Neural cell (in vitro differentiated cells): ENCODE results near the gene MAGI1. TPM values are rescaled to one million over a fixed set of nuclear protein-coding genes. Genes with fewer than 3 reads are reported as not detected.

Experiments
- H2AFZ ChIP-seq: fragments of 200-600, 300-800 bp; sonication (generic), shearing (Covaris generic); 2 replicates; pipeline ENCODE4 v1.6.0; 2014; ENCODE audit warnings: low read depth, mild to moderate bottlenecking, antibody characterized with exemption, low read length, moderate library complexity
- H3F3A ChIP-seq: fragments of 200-600 bp; shearing (Covaris generic); 2 replicates; pipeline ENCODE4 v1.6.1; 2016; ENCODE audit warnings: mild to moderate bottlenecking, moderate library complexity, mixed read lengths, antibody characterized with exemption, low read length; ENCODE audit not compliant: insufficient read depth, poor library complexity, severe bottlenecking
- H3K27ac ChIP-seq: fragments of 200-600, 300-800 bp; sonication (generic), shearing (Covaris generic); 2 replicates; pipeline ENCODE4 v1.5.1; 2014; ENCODE audit warnings: mild to moderate bottlenecking, low read length, moderate library complexity
- H3K27me3 ChIP-seq: fragments of 300-800, 200-600 bp; sonication (generic), shearing (Covaris generic); 2 replicates; pipeline ENCODE4 v1.6.0; 2014; ENCODE audit warnings: mild to moderate bottlenecking, low read depth, low read length, moderate library complexity; ENCODE audit not compliant: insufficient read depth
- H3K36me3 ChIP-seq: fragments of 300-800, 200-600 bp; sonication (generic), shearing (Covaris generic); 2 replicates; pipeline ENCODE4 v1.5.1; 2014; ENCODE audit warnings: mild to moderate bottlenecking, antibody characterized with exemption, low read length, moderate library complexity; ENCODE audit not compliant: insufficient read depth
- H3K4me2 ChIP-seq: fragments of 300-800, 200-600 bp; sonication (generic), shearing (Covaris generic); 2 replicates; pipeline ENCODE4 v1.6.0; 2014; ENCODE audit warnings: mild to moderate bottlenecking, low read length
- H3K4me3 ChIP-seq: fragments of 300-800, 200-600 bp; sonication (generic), shearing (Covaris generic); 2 replicates; pipeline ENCODE4 v1.5.1; 2014; ENCODE audit warnings: mild to moderate bottlenecking, low read length, moderate library complexity
- H3K79me2 ChIP-seq: fragments of 200-600 bp; shearing (Covaris generic); replicated peaks from 2 replicates; pipeline ENCODE4 v1.6.0; 2014; ENCODE audit warnings: mild to moderate bottlenecking, low read length, moderate library complexity; ENCODE audit not compliant: insufficient read depth
- H3K9ac ChIP-seq: fragments of 300-800, 200-600 bp; sonication (generic), shearing (Covaris generic); 2 replicates; pipeline ENCODE4 v1.6.1; 2016; ENCODE audit warnings: mild to moderate bottlenecking, low read length, mixed read lengths
- H3K9me2 ChIP-seq: fragments of 200-600 bp; shearing (Covaris generic); 2 replicates; pipeline ENCODE4 v1.6.1; 2016; ENCODE audit warnings: mild to moderate bottlenecking, low read length, mixed read lengths; ENCODE audit not compliant: insufficient read depth
- H3K9me3 ChIP-seq: fragments of 200-600, 300-800 bp; sonication (generic), shearing (Covaris generic); 2 replicates; pipeline ENCODE4 v1.6.1; 2016; ENCODE audit warnings: mild to moderate bottlenecking, mixed run types, low read length, moderate library complexity, mixed read lengths
- H4K20me1 ChIP-seq: fragments of 200-600 bp; shearing (Covaris generic); 2 replicates; pipeline ENCODE4 v1.6.1; 2016; ENCODE audit warnings: mild to moderate bottlenecking, mixed run types; ENCODE audit not compliant: insufficient read depth
- CTCF ChIP-seq: fragments of 450-650 bp; IDR thresholded peaks from 2 replicates; pipeline ENCODE4 v1.5.1; 2014; ENCODE audit warnings: antibody characterized with exemption, mild to moderate bottlenecking, moderate library complexity; ENCODE audit not compliant: poor library complexity, severe bottlenecking
- EP300 ChIP-seq: fragments of 450-650 bp; conservative IDR thresholded peaks from 2 replicates; pipeline ENCODE4 v1.6.1; 2014; ENCODE audit warnings: antibody characterized with exemption, mild to moderate bottlenecking, moderate library complexity; ENCODE audit not compliant: poor library complexity, severe bottlenecking
- EZH2 ChIP-seq: fragments of 200-600, 300-800 bp; shearing (Covaris generic), sonication (generic); IDR thresholded peaks from 2 replicates; pipeline ENCODE4 v1.6.1; 2014; ENCODE audit warnings: antibody characterized with exemption, low read length, borderline replicate concordance, mild to moderate bottlenecking; ENCODE audit not compliant: insufficient read depth, poor library complexity, severe bottlenecking
- MXI1 ChIP-seq: fragments of 450-650 bp; conservative IDR thresholded peaks from 2 replicates; pipeline ENCODE4 v1.6.1; 2014; ENCODE audit warnings: antibody characterized with exemption, mild to moderate bottlenecking; ENCODE audit not compliant: poor library complexity, severe bottlenecking
- POLR2AphosphoS5 ChIP-seq: IDR thresholded peaks from 2 replicates; pipeline ENCODE4 v1.6.1; 2012
- RAD21 ChIP-seq: fragments of 450-650 bp; conservative IDR thresholded peaks from 2 replicates; pipeline ENCODE4 v1.6.1; 2014; ENCODE audit warnings: antibody characterized with exemption, mild to moderate bottlenecking, moderate library complexity
- REST ChIP-seq: IDR thresholded peaks from 2 replicates; pipeline ENCODE4 v1.6.1; 2012; ENCODE audit warnings: borderline replicate concordance
- SMC3 ChIP-seq: fragments of 450-650 bp; conservative IDR thresholded peaks from 2 replicates; pipeline ENCODE4 v1.6.1; 2014; ENCODE audit warnings: antibody characterized with exemption, mild to moderate bottlenecking, moderate library complexity; ENCODE audit not compliant: poor library complexity
- TAF1 ChIP-seq: IDR thresholded peaks from 2 replicates; pipeline ENCODE4 v1.6.1; 2012; ENCODE audit warnings: low read depth
- polyA plus RNA-seq: library from polyadenylated mRNA; depleted of rRNA; stranded (reverse); fragments of >200 nt; gene quantifications from 2 replicates; pipeline ENCODE4 v1.2.3, GENCODE V29; 2014

MAGI1 gene
- polyA plus RNA-seq, 1 donor from 2014 or later, result 44.7 TPM

- H3K9me2 ChIP-seq, result no peaks in the 10 kb centered on the region
- no peaks in the 10 kb centered on the region for H3F3A ChIP-seq
- no peaks in the 10 kb centered on the region for H3K36me3 ChIP-seq
- no peak for TF ChIP-seq MXI1
- no peak for TF ChIP-seq POLR2AphosphoS5
- TF ChIP-seq EP300, result no peak
- TF ChIP-seq SMC3, result no peak
- TF ChIP-seq TAF1, result no peak
- no peak for TF ChIP-seq RAD21
- no peak for TF ChIP-seq EZH2
- TF ChIP-seq CTCF, result no peak
- TF ChIP-seq REST, result no peak
- H4K20me1 ChIP-seq, result no peaks in the 10 kb centered on the region
- H3K9ac ChIP-seq, result no peak overlapping the region
- no peaks in the 10 kb centered on the region for H3K27me3 ChIP-seq
- no peaks in the 10 kb centered on the region for H3K9me3 ChIP-seq
- no peak overlapping the region for H2AFZ ChIP-seq
- H3K4me2 ChIP-seq, result no peak overlapping the region
- H3K79me2 ChIP-seq, result no peaks in the 10 kb centered on the region
- no peak overlapping the region for H3K27ac ChIP-seq
- H3K4me3 ChIP-seq, result no peak overlapping the region
Measured at GRCh38 chr3:65347166-65347565, 691.6 kb downstream of the MAGI1 start.

- Histone ChIP-seq H2AFZ (no peak overlapping the region), H3K9me3 (no peaks in the 10 kb centered on the region), H3K79me2 (no peaks in the 10 kb centered on the region), H3K9ac (no peak overlapping the region), H3K4me2 (no peak overlapping the region), H3K36me3 (no peaks in the 10 kb centered on the region), H3K9me2 (no peaks in the 10 kb centered on the region), H3K27ac (no peak overlapping the region), H4K20me1 (no peaks in the 10 kb centered on the region), H3K4me3 (no peak overlapping the region), H3F3A (no peaks in the 10 kb centered on the region), H3K27me3 (no peaks in the 10 kb centered on the region)
- TF ChIP-seq EZH2 (no peak), RAD21 (no peak), TAF1 (no peak), POLR2AphosphoS5 (no peak), MXI1 (no peak), CTCF (no peak), SMC3 (no peak), REST (no peak), EP300 (no peak)
Measured at GRCh38 chr3:65344846-65345245, 693.9 kb downstream of the MAGI1 start.
